GM19238 (cell line): ENCODE results near the gene FILIP1L.
A peak's percentile ranks its signal among the peaks of the same experiment; 100 is the strongest.

Source experiments
- DNase-seq: peaks from one replicate; pipeline ENCODE4 v3.0.0; 2011; ENCODE audit warnings: low spot score; ENCODE audit not compliant: insufficient read length

FILIP1L gene

DNA sequence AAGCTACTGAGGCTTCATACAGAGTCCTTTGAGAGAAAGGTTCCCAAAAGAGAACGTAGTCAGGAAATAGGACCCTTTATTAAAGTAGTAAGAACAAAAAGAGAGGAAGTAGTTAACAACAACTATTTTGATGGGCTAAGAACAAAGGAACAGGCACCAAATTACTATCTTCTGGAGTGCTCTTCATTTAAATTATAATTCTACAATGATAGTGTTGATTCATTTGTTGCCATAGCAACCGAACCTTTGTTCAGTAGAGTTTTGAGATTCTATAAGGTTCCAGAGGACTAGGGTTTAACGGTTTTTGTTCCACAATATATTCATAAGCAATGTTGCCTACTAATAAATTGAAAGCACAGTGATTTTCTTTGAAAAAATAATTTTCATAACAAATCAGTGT, 217.8 kb downstream of the FILIP1L start:
- no peak for DNase-seq

DNA sequence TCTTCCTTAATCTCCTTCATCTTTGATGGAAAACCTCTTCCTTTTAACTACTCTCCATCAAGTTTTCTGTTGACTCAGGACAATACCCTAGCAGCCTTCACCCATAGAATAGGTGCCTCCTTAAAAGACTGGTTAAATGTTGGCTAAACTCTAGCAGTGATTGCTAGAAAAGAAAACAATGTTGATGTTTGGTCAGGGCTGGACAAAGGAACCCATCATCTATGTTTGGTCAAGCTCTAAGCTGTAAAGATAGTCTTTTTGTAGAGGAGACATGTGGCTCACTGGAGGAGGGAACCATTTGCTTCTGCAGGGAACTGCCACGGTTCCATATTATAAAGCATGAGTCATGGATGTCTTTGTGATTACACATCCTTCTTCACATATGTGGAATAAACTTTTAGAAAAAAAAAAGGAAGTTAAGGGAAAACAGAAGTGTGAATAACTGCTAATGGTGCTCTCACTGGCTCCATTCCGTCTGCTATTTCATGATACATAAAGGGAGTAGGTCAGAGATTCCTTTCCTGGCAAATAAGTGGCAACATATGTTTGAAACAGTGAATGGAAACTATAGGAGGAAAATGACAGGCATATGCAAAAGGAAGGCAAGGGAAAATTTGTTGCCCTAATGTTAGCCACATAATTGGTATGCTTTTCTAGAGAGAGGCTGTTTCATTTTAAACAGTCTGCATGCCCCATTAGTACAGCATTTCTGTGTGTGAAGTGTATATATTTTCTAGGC, 218.4 kb downstream of the FILIP1L start:
- DNase-seq: no peak

GRCh38 chr3:99895131-99895696, 219.1 kb downstream of the FILIP1L start:
- DNase-seq: no peak

DNA sequence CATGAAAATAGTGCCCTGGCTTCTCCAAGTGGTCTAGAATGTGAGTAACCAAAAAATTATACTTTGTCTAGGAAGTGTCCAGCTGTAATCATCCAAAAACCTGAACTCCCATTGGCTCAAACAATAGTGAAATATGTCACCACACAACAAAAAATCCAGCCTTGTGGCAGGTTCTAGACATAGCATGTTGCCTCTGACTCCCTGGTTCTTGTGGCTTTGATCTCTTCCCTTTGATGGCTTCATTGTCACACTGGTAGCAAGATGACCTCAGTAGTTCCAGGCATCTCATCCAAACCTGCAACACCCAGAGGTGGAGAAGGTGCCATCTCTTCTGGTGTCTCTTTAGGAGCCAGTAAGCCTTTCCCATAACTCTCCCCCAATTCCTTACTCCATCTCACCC, 222.0 kb downstream of the FILIP1L start:
- no peak for DNase-seq

DNA sequence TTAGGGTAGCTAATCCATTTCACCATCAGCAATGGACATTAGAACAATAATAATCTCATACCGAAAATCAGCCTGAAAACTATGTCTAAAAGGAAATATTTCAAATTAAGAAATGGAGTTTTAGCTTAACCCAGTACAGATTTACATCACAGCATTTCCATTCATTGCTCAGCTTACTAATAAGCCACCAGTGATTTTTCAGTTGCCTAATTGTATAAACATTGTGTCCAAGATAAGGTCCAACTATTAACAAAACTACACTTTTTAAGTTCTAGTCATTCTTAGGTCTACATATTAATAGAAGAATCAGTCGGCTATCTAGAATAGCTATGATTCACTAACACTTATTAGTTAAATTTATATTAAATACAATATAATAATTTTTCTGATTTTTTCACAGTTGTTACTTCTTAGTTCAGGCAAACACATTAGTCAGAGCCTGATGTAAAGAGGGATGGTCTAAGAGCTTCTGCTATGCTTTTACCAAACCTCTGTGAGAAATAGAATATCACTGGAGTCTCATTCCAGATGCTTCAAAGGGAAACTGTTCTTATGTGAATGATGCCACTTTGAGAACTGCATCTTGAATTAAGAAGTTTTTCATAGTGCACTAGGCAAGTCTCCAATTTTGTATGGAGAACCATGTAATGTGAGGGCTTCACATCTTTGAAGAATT, 222.6 kb downstream of the FILIP1L start:
- DNase-seq: no peak

DNA sequence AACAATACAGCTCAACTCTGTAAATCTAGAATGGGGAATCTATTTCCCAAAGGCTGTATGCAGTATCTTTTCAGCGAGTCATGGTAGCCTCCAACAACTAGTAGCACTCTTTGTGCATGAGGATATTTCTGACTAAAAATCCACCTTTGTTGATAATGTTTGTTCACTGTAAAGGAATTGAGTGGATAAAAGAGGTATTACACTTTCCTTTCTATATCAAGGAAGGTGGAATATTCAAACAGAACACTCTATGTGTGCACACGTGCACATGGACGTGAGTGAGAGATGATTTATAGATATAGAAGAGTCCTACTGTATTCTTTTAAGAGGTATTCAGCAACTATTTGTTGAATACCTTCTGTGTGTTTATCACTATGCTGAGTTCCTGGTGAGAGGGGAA, 228.4 kb downstream of the FILIP1L start:
- no peak for DNase-seq

DNA sequence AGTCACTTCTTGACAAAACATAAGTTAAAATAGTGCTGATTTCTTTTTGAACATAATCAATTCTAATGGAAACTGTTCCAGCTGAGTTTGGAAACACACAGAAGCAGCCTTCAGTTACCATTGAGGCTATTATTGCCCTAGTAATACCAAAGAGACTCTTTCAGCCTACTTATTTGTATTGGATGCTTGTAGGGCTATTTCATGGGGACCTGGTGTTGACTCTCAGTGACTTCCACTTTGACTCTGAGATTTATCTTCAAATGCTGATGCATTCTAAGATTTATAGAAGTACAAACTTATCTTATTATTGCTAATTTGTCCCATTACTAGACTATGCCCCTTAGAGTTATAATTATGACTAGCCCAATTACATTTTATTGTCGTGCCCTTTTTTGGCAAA, 229.2 kb downstream of the FILIP1L start:
- DNase-seq: no peak

DNA sequence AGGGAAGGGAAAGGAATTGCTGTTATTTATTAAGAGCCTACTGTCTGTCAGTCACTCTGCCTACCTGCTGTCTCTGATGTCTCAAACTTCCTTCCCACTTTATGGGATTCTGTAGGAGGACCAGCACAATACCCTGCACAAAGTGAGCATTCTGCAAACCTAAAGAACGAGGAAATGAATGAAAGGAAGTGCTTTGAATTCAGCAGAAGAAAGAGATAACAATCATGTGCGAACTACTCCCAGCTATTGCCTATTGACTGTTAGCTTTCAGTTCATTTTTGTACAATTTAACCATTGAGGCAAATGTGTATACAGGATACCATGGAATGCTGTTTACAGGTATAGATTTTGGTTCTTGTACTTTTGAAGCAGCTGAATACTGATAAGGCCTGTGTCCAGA, 229.8 kb downstream of the FILIP1L start:
- DNase-seq: no peak

- no peak for DNase-seq
These were observed 230.6 kb downstream of the FILIP1L start for GRCh38 chr3:99883693-99884092.

DNA sequence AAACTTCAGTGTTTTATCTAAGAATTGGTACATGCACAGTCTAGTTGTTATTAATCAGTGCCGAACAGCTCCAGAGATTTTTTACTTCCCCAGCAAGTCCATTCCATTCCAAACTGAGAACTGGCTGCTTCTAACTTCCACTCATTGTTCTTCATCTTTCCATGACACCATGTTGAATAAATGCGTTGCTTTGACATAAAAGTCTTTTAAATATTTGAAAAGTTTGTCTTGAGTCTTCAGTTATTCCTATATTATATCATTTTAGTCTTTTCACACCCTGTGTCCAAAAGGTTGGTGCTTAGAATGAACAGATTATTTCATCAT, 231.2 kb downstream of the FILIP1L start:
- DNase-seq: no peak

GRCh38 chr3:99882436-99883137, 231.7 kb downstream of the FILIP1L start:
- no peak for DNase-seq

GRCh38 chr3:99881121-99881524, 233.2 kb downstream of the FILIP1L start:
- no peak for DNase-seq

GRCh38 chr3:99879275-99879674, 235.0 kb downstream of the FILIP1L start:
- DNase-seq: no peak

DNA sequence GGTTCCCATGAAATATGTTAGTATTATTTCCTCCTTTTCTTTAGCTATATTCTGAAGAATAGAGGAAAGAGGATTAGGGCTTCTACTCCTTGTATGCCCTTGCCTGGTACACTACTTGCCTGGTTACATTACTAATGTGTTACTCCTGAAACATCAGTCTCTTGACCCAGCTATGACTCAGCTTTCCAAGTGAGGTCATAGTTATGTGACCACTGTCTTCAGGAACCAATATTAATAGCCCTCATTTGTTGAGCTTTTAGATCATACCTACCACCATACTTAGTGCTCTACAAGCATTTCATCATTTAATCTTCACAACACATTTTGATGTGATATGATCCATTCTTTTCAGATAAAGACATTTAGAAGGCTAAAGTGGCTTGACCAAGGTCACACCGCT, 236.3 kb downstream of the FILIP1L start:
- no peak for DNase-seq

DNA sequence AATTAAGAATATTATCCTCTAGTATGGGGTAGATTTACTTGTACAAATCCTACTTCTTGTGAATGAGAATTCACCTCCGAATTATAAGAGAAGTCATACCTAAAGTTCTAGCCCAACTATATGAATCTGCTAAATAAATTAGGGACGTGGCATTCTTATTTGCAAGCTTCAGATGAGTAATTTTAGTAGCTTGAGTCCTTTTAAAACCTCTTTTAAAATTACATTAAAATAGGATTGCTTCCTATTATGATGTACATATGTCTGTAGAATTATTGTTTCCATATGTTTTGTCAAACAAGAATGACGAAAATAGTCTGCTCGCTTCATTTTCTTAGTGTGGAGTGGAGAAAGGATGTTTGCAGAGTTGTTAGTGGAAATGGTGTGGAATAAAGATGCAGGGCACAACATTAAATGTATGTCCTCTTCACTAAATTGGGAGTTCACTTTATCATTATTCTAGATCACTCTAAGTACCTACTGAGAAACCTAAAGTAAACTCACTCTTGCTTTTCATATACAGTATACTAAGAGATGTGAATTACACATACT, 237.2 kb downstream of the FILIP1L start:
- no peak for DNase-seq

- peak; percentile 48 for DNase-seq
These were observed 238.1 kb downstream of the FILIP1L start for GRCh38 chr3:99875929-99876841.

DNA sequence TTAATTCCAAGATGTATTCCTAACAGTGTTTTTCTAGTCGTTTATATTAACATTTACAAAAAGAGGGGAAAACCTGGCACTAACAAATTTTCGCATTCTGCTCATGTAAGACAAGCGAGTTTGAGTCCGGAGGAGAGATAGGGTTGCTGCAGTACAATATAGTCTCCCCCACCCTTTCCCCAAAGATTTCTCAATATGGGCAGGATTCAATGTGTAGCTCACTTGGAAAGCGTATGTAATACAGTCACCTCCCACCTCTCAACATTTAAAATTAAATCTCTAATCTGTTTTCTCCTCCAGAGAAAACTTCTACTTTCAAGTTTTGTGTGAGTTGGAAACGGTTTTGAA, 238.7 kb downstream of the FILIP1L start:
- DNase-seq: no peak

- no peak for DNase-seq
These were observed 239.9 kb downstream of the FILIP1L start for GRCh38 chr3:99874237-99875002.

DNA sequence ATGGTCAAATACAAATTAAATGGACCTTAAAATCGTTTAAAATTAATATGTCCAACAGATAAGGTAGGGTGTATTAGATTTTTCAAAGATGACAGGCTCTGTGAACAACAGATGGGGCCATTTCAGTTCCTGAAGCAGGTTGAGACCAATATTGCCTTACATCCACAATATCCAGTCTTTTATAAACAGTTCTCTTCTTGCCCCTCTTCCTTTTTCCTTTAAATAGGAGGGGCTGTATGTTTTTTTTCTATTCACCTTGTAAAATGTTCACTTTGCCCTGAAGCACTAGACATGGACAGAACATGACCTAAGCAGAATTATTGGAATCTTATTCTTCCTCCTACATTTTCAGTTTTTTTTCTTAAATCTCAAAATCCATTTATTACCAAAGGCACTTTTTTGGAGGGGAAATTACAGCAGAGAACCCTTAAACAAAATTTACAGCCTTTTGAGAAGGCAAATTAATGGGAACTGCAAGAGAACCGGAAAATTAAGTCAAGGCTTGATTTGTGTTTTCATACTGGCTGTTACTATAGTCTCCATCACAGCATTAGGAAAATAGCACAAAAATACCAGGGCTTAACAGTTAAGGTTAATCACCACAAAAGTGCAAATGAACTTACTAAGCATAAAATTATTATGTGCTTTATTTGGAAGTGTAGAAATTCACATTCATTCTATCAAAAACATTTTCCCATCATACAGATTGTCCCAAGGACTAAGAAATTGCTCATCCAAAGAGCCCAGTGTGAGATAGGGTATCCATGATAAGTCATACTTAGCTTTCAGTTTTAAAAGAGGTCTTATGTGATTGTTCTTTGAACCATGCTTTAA, 240.8 kb downstream of the FILIP1L start:
- no peak for DNase-seq

DNA sequence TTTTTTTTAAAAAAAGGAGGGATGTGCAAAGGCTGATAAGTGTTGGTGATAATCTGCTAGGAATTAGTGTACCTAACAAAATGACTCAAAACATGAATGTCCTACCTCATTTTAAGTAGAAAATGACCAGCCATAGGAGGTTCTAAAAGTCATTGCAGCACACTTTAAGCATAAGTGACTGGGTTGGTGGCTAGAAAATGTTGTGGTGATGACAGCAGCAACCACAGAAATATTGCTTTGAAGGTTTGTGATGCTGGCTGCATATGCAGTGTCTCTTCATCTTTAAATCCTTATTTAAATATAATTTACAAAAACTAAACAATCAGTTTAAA, 241.4 kb downstream of the FILIP1L start:
- DNase-seq: no peak
